GM13977 (cell line): ENCODE measurements around the gene ATP1A2.
A peak's percentile ranks its signal among the peaks of the same experiment; 100 is the strongest.
"Not testable (repeated sequence)": the region's sequence is repeated elsewhere in the genome, so short reads cannot be mapped to it uniquely, and the experiment has no call there.

ENCODE experiments used
- DNase-seq: peaks from one replicate; pipeline ENCODE4 v3.0.0; 2012; ENCODE audit warnings: low spot score
- in situ Hi-C: fragments of 300-500 bp; cut with MboI; formaldehyde crosslinking; loops from one replicate; pipeline ENCODE4 v1.12.0; 2022; ENCODE audit warnings: low sequenced_read_pairs, low pct_unique_long_range_greater_than_20kb, mixed read lengths, inconsistent platforms; ENCODE audit not compliant: unreplicated experiment
- TF ChIP-seq, protein P1 (sequence below): IDR thresholded peaks from 2 replicates; pipeline ENCODE4 v1.5.1; 2012; ENCODE audit warnings: mild to moderate bottlenecking, control low read depth; ENCODE audit not compliant: insufficient read depth; ENCODE audit errors: extremely low read depth, missing control alignments

The ATP1A2 gene

DNA sequence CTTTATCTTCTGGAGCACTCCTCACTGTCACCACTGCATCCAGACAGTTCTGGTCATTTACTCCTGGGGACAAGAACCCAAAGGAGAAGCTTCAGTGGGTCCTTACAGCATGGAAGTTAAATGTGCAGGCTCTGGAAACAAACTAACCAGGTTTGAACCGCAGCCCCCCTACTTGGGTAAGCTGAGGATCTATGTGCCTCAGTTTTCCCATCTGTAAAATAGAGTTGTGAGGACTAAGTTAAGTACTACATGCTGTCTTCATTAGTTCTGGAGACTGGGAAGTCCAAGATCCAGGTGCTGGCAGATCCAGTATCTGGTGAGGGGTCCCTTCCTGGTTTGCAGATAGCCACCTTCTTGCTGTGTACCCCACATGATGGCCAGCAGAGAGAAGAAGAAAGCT lies 8.0 kb upstream of the ATP1A2 start:
- TF ChIP-seq, protein P1, sequence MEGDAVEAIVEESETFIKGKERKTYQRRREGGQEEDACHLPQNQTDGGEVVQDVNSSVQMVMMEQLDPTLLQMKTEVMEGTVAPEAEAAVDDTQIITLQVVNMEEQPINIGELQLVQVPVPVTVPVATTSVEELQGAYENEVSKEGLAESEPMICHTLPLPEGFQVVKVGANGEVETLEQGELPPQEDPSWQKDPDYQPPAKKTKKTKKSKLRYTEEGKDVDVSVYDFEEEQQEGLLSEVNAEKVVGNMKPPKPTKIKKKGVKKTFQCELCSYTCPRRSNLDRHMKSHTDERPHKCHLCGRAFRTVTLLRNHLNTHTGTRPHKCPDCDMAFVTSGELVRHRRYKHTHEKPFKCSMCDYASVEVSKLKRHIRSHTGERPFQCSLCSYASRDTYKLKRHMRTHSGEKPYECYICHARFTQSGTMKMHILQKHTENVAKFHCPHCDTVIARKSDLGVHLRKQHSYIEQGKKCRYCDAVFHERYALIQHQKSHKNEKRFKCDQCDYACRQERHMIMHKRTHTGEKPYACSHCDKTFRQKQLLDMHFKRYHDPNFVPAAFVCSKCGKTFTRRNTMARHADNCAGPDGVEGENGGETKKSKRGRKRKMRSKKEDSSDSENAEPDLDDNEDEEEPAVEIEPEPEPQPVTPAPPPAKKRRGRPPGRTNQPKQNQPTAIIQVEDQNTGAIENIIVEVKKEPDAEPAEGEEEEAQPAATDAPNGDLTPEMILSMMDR, result no peak
- no peak for DNase-seq
- in situ Hi-C loops, result no loop called here

DNA sequence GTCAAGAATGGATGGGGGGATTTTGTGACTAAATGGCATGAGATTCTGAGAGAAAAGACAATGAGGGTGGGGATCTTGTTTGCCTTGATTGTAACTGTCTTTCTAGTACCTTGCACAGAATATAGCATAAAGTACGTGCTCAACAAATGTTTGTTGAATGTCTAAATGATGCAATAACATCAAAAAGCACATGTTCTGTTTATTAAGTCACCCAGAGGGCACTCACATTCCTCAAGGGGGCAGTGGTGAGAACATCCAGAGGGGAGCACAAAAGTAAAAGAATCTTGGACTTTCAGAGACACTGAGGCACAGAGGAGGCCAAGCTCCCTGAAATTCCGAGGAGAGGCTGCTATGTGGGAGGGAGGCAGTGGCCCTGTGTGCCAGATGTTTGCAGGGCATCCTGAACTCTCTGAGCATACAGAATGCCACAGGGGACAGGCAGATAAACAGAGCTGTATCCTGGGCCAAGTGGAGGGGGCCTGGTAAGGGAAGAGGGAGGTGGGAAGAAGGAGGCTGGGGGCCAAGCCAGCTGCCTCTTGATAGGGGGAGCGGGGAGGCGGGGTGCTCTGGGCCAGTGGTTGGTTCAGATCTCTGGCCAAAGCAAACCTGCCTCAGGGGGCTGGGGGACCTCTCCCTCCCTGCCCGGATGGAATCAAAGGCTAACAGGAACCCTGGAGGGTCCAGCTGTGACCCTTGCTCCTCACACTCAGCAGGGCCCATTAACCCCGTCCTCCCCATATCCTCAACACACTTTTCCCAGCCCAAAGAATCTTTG lies 6.5 kb upstream of the ATP1A2 start:
- in situ Hi-C loops, result no loop called here

DNA sequence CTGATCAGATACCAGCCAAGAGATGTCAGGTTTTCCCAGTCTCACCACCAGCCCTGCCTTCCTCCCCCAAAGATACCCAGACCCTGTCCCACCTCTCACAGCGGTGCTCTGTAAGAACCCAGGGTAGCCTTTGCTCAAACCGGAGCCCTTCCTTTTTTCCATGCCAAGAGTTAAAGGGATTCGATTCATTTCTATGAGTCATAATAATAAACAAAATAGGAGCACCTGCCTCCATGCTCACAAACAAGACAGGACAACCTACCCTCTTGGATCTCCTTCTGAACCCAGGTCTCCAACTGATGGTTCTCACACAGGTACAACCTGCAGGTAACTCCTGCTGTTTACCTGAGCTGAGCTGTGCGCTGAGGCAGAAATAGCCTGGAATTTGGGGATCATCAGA lies 5.9 kb upstream of the ATP1A2 start:
- in situ Hi-C loops, result no loop called here
- DNase-seq, result no peak
- TF ChIP-seq, protein P1, result no peak

More for the DNA sequence above, 6.5 kb upstream of the ATP1A2 start:
- TF ChIP-seq, protein P1, result peak; percentile 63
- peak; percentile 62 for DNase-seq

DNA sequence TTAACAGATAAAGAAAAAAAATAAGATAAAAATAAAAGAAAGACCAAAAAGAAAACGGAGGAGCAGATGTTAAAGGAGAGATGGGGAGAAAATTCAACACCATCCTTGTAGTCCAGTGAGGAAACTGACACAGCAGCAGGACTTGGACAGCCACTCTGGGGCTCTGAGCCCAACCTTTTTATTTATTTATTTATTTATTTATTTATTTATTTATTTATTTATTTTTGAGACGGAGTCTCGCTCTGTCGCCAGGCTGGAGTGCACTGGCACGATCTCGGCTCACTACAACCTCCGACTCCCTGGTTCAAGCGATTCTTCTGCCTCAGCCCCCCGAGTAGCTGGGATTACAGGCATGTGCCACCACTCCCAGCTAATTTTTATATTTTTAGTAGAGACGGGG lies 4.1 kb upstream of the ATP1A2 start:
- DNase-seq, in situ Hi-C loops: not testable (repeated sequence)

DNA sequence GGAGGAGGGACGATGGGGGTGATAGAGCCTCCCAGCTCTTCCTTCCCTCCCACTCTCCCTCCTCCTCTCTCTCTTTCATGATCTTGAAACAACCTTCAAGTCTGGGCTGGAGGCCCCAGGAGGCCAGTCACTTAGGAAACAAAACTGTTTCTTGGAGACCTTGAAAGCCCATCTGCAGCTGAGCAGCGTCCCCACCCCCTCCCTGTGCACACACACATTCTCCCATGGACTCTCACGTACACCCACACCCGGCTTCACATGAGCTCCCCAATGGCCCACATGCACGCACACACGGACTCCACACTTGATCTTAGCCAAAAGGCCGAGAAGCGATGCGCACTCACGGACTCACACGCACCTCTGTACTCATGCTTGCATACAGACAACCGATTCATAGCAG lies 3.2 kb upstream of the ATP1A2 start:
- in situ Hi-C loops, result no loop called here
- TF ChIP-seq, protein P1, result no peak
- DNase-seq, result no peak

DNA sequence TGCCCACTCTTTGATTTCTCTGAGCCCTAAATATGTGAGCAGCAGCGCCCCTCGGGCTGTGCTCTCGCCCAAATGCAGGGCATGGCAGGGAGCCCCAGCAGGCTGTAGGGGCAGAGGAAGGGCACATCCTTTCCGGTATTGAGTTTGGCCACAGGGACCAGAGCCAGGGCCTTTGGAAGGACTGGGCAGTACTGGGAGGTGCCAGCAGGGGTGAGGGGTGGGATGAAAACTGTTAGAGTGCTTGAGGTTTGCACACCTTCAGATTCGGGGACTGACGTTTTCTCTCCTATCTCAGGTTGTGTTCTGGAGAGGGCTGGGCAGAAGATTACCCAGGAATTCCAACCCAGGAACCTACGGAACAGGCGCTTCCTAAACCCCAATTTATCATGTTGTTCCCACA lies 2.2 kb upstream of the ATP1A2 start:
- no peak for DNase-seq
- in situ Hi-C loops, result no loop called here
- TF ChIP-seq, protein P1, result no peak

DNA sequence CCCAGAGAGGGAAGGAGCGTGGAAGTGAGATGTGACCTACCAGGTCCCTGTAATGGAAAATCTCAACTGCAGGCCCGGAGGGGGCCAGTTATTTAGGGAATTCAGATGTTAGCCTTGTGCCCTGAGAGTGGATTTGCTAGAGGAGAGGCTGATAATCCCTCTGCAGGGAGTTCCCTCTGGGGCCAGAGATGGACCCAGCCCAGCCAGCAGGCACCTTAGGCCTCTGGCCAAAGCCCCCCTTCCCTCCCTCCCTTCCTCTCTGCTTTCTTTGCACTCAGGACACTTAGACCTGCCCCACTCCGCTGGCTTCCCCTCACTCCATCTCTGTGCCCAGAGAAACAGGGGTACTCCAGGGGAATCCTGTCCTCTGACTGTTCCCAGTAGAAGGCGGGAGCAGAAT lies 1.5 kb upstream of the ATP1A2 start:
- in situ Hi-C loops, result no loop called here
- no peak for DNase-seq

More for the DNA sequence above, 1.5 kb upstream of the ATP1A2 start:
- TF ChIP-seq, protein P1, result no peak
